Measurements from ENCODE around the gene PRUNE2.

- TF ChIP-seq CTCF (IDR thresholded peaks at IDR 0.05) (no peak), EP300 (IDR thresholded peaks at IDR 0.05; ENCODE audit: low read depth) (no peak), POLR2A (IDR thresholded peaks at IDR 0.05) (no peak), POLR2AphosphoS5 (IDR thresholded peaks at IDR 0.05) (no peak)
Measured at GRCh38 chr9:76626141-76626540, 279.8 kb downstream of the PRUNE2 start.

All from transverse colon (tissue), 4 donors.